ENCODE data around the gene TIMP2. TPM values are rescaled to one million over a fixed set of nuclear protein-coding genes. Genes with fewer than 3 reads are reported as not detected.
A peak's percentile ranks its signal among the peaks of the same experiment; 100 is the strongest.
"Not testable (repeated sequence)": the region's sequence is repeated elsewhere in the genome, so short reads cannot be mapped to it uniquely, and the experiment has no call there.

The TIMP2 gene
- total RNA-seq, 4 donors from 2014 or later: 187 to 456 (median 339) TPM

GRCh38 chr17:78966910-78967600 lies 41.9 kb upstream of the TIMP2 start:
- WGBS, 2 donors: 61 to 85% methylated on average over 15 to 22 of the region's 23 CpGs
- peaks cover 0 to 31% (median 0%) of the 10 kb centered on the region in 3 donors for H3K36me3 ChIP-seq
- H3K9me3 ChIP-seq: no peaks in the 10 kb centered on the region
- peak overlapping the region in 1 of 4 donors; percentile 61 for H3K27ac ChIP-seq
- H3K27me3 ChIP-seq: no peaks in the 10 kb centered on the region
- peaks cover 0 to 31% (median 6%) of the 10 kb centered on the region in 4 donors for H3K4me1 ChIP-seq
- TF ChIP-seq EP300 (IDR thresholded peaks at IDR 0.05) (no peak), CTCF (IDR thresholded peaks at IDR 0.05) (no peak), POLR2A (IDR thresholded peaks at IDR 0.05) (no peak)
- H3K4me3 ChIP-seq: no peak overlapping the region
- no peak for DNase-seq (ENCODE audit: low spot score in 2 of 2)

- Histone ChIP-seq H3K27me3 (no peaks in the 10 kb centered on the region), H3K9me3 (no peaks in the 10 kb centered on the region), H3K36me3 (peaks cover 0 to 30% (median 0%) of the 10 kb centered on the region in 3 donors), H3K27ac (peak overlapping the region in 2 of 4 donors; percentile 8 to 61), H3K4me3 (no peak overlapping the region), H3K4me1 (peaks cover 0 to 24% (median 3%) of the 10 kb centered on the region in 4 donors)
- TF ChIP-seq CTCF (IDR thresholded peaks at IDR 0.05) (no peak), EP300 (IDR thresholded peaks at IDR 0.05) (peak in 1 of 2 donors; percentile 31), POLR2A (IDR thresholded peaks at IDR 0.05) (no peak)
- peak in 1 of 2 donors; percentile 57 for DNase-seq (ENCODE audit: low spot score in 2 of 2)
- 72 to 73% methylated on average over 18 to 26 of the region's 26 CpGs for WGBS, 2 donors
These were observed 41.1 kb upstream of the TIMP2 start for GRCh38 chr17:78966123-78966813.

GRCh38 chr17:78965491-78965924 lies 40.3 kb upstream of the TIMP2 start:
- TF ChIP-seq POLR2A (IDR thresholded peaks at IDR 0.05) (no peak), CTCF (IDR thresholded peaks at IDR 0.05) (no peak), EP300 (IDR thresholded peaks at IDR 0.05) (no peak)
- no peak overlapping the region for H3K27ac ChIP-seq
- no peak overlapping the region for H3K4me3 ChIP-seq
- peaks cover 0 to 29% (median 0%) of the 10 kb centered on the region in 3 donors for H3K36me3 ChIP-seq
- no peak for DNase-seq (ENCODE audit: low spot score in 2 of 2)
- no peaks in the 10 kb centered on the region for H3K9me3 ChIP-seq
- WGBS, 2 donors: 75 to 78% methylated on average over 8 of the region's 8 CpGs
- no peaks in the 10 kb centered on the region for H3K27me3 ChIP-seq
- H3K4me1 ChIP-seq: peaks cover 0 to 19% (median 0%) of the 10 kb centered on the region in 4 donors

GRCh38 chr17:78963378-78963777 lies 38.2 kb upstream of the TIMP2 start:
- H3K4me3 ChIP-seq: no peak overlapping the region
- H3K4me1 ChIP-seq: peaks cover 0 to 17% (median 0%) of the 10 kb centered on the region in 4 donors
- DNase-seq (ENCODE audit: low spot score in 2 of 2): no peak
- H3K9me3 ChIP-seq: no peaks in the 10 kb centered on the region
- TF ChIP-seq CTCF (IDR thresholded peaks at IDR 0.05) (no peak), POLR2A (IDR thresholded peaks at IDR 0.05) (no peak), EP300 (IDR thresholded peaks at IDR 0.05) (no peak)
- H3K27me3 ChIP-seq: no peaks in the 10 kb centered on the region
- H3K27ac ChIP-seq: no peak overlapping the region
- WGBS, 2 donors: 86 to 88% methylated on average over 6 of the region's 6 CpGs
- peaks cover 0 to 8% (median 0%) of the 10 kb centered on the region in 3 donors for H3K36me3 ChIP-seq

- 93 to 95% methylated on average over 8 of the region's 8 CpGs for WGBS, 2 donors
These were observed 37.8 kb upstream of the TIMP2 start for GRCh38 chr17:78962984-78963348.

More at GRCh38 chr17:78962984-78963348, 37.8 kb upstream of the TIMP2 start:
- peaks cover 0 to 17% (median 0%) of the 10 kb centered on the region in 4 donors for H3K4me1 ChIP-seq
- not testable (repeated sequence) for H3K36me3 ChIP-seq; H3K27me3 ChIP-seq; H3K27ac ChIP-seq; H3K4me3 ChIP-seq; H3K9me3 ChIP-seq; DNase-seq (ENCODE audit: low spot score in 2 of 2)

All from tibial nerve (tissue), 4 donors.